Gastroesophageal sphincter (tissue), 4 donors: ENCODE data around the gene NPHS2. TPM values are rescaled to one million over a fixed set of nuclear protein-coding genes. Genes with fewer than 3 reads are reported as not detected.

Experiments used
- ATAC-seq: fragments of 150-250 bp; one replicate; pipeline ENCODE4 v1.9.1; 2016; ENCODE audit warnings: mild to moderate bottlenecking, moderate library complexity
- H3K27ac ChIP-seq, 4 donors: fragments of 200-600 bp; sonication (generic) in 3 of 4; 1 replicate in 3 of 4; 2 replicates in 1 of 4; pipeline ENCODE4 v1.5.1; 2016 to 2019
- H3K27me3 ChIP-seq: fragments of 200-600 bp; sonication (generic); one replicate; pipeline ENCODE4 v1.5.1; 2019
- H3K36me3 ChIP-seq, 2 donors: fragments of 200-600 bp; sonication (generic); one replicate each; pipeline ENCODE4 v1.5.1; 2019; ENCODE audit warnings: control low read depth in 1 of 2
- H3K4me1 ChIP-seq, 3 donors: fragments of 200-600 bp; sonication (generic); 1 replicate in 2 of 3; 2 replicates in 1 of 3; pipeline ENCODE4 v1.5.1; 2016 to 2019; ENCODE audit warnings: control low read depth in 2 of 3
- H3K4me3 ChIP-seq, 2 donors: fragments of 200-600 bp; sonication (generic); one replicate each; pipeline ENCODE4 v1.5.1; 2019; ENCODE audit warnings: mild to moderate bottlenecking in 1 of 2, moderate library complexity in 1 of 2
- H3K9me3 ChIP-seq, 3 donors: fragments of 200-600 bp; sonication (generic); one replicate each; pipeline ENCODE4 v1.5.1; 2017 to 2019; ENCODE audit warnings: control low read depth in 2 of 3
- CTCF ChIP-seq, 4 experiments: fragments of 200-600 bp in 2 of 4; fragments of 450-650 bp in 2 of 4; sonication (generic) in 1 of 4; IDR thresholded peaks; one replicate each; pipeline ENCODE4 v1.5.1; 2017 to 2019; ENCODE audit warnings: antibody characterized with exemption in 4 of 4, mild to moderate bottlenecking in 2 of 4, moderate library complexity in 2 of 4
- EP300 ChIP-seq: sonication (generic); formaldehyde crosslinking; IDR thresholded peaks from one replicate; pipeline ENCODE4 v1.6.1; 2017; ENCODE audit warnings: antibody characterized with exemption, mild to moderate bottlenecking
- POLR2A ChIP-seq, 2 donors: fragments of 450-650 bp; IDR thresholded peaks; one replicate each; pipeline ENCODE4 v1.6.1; 2017; ENCODE audit warnings: antibody characterized with exemption in 2 of 2, mild to moderate bottlenecking in 2 of 2, moderate library complexity in 1 of 2
- POLR2AphosphoS5 ChIP-seq: sonication (generic); formaldehyde crosslinking; IDR thresholded peaks from one replicate; pipeline ENCODE4 v1.6.1; 2017; ENCODE audit warnings: antibody characterized with exemption
- whole genome bisulfite sequencing, 2 donors: methylation state at CpG; one replicate each; pipeline ENCODE4 v1.1.5; 2018; ENCODE audit warnings: low coverage in 1 of 2; 5-methylcytosine and 5-hydroxymethylcytosine counted together
- total RNA-seq, 4 donors: library from RNA; depleted of rRNA; stranded (reverse); fragments of >200 nt; gene quantifications; one replicate each; pipeline ENCODE4 v1.1.0, GENCODE V29; 2016

NPHS2 gene
- total RNA-seq, result not detected

DNA sequence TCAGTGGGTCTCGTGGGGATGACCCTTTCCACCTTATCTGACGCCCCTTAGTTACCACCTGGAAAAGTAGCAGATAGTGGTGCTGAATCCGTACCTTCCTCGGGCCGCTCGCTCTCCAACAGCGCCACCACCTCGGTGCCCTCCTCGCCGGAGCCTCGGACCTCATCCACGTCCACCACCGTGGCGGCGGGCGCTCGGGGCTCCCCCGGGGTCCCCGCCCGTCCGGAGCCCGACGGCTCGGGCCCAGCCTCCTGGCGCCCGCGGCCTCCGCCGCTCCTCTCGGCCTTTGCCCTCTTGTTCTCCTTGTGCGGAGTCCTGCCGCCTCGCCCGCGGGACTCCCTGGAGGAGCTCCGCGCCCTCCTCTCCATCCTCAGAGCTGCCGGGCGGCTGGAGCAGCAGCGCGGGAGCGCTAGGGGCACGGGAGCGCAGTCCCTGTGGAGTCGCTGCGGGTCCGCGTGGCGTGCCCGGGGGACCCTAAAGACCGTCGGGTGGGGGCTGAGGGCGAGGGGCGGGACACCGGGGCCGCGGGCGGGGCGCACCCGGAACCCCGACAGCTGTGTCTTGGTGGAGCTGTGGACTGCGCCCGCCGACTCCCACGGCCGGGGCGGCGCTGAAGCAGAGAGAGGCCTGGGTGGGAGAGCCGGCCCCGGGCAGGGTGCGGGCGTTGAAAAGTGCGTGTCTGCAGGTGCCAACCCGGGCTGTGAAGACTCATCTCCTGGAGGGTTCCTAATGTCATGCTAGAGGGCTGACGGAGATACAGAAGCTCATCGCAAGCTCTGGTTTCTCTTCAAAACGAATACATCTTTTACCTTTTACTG lies at the start of gene NPHS2:
Gene NPHS2 (minus strand): TSS at position 452 of the 818 bp plus-strand sequence. CDS start 84 bp downstream, at position 368.
- peaks cover 80% of the 10 kb centered on the region for H3K27me3 ChIP-seq
- WGBS, 2 donors, result 11 to 15% methylated on average over 4 to 5 of the region's 77 CpGs
- H3K4me3 ChIP-seq, result peak within 1 kb of the TSS in 1 of 2 donors; percentile 25
- ATAC-seq, result no peak
- TF ChIP-seq CTCF (IDR thresholded peaks at IDR 0.05) (no peak), POLR2A (IDR thresholded peaks at IDR 0.05) (no peak), EP300 (no peak), POLR2AphosphoS5 (no peak)
- no peak within 1 kb of the TSS for H3K27ac ChIP-seq
- H3K4me1 ChIP-seq, result peaks cover 0 to 10% (median 5%) of the 10 kb centered on the region in 3 donors
- H3K9me3 ChIP-seq, result no peaks in the 10 kb centered on the region
- H3K36me3 ChIP-seq, result no peaks in the 10 kb centered on the region

DNA sequence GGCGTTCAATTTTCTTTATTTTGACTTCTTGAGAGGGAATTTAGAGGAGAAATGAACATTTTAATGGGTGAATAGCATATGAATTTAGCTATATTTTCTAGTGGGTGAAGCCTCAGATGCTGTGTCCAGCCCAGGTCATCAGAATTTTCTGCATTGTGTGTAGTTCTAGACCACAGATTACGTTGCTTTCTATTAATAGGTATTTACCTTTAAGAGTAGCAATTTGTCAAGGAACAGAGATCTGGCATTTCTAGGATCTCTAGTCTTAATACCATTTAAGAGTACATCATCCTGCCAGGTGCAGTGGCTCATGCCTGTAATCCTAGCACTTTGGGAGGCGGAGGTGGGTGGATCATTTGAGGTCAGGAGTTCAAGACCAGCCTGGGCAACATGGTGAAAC lies 36.6 kb upstream of the NPHS2 start:
- H3K27ac ChIP-seq, result no peak overlapping the region
- 63 to 69% methylated on average over 2 to 3 of the region's 3 CpGs for WGBS, 2 donors
- H3K27me3 ChIP-seq, result peaks cover 17% of the 10 kb centered on the region
- no peaks in the 10 kb centered on the region for H3K36me3 ChIP-seq
- H3K4me3 ChIP-seq, result no peak overlapping the region
- H3K9me3 ChIP-seq, result no peaks in the 10 kb centered on the region
- H3K4me1 ChIP-seq, result no peaks in the 10 kb centered on the region
- ATAC-seq, result no peak
- TF ChIP-seq POLR2AphosphoS5 (no peak), POLR2A (IDR thresholded peaks at IDR 0.05) (no peak), EP300 (no peak), CTCF (IDR thresholded peaks at IDR 0.05) (no peak)

DNA sequence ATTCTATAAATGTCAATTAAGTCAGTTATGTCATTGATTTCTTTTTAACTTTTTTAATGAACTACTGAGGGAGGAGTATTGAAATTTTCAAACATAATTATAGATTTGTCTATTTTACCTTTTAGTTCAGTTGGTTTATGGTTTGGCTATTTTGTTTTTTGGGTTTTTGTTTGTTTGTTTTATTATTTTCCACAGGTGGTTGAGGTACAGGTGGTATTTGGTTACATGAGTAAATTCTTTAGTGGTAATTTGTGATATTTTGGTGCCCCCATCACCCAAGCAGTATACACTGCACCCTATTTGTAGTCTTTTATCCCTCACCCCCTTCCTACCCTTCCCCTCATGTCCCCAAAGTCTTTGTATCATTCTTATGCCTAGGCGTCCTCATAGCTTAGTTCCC lies 25.3 kb upstream of the NPHS2 start:
- 56 to 94% methylated on average over 1 of the region's 1 CpG for WGBS, 2 donors

GRCh38 chr1:179599623-179600249 lies 24.0 kb upstream of the NPHS2 start:
- H3K4me1 ChIP-seq, result no peaks in the 10 kb centered on the region
- no peak overlapping the region for H3K27ac ChIP-seq
- H3K27me3 ChIP-seq, result peaks cover 14% of the 10 kb centered on the region
- TF ChIP-seq POLR2A (IDR thresholded peaks at IDR 0.05), result no peak
- TF ChIP-seq EP300, result no peak
- peak in 2 of 4 experiments; percentile 28 to 31 for TF ChIP-seq CTCF (IDR thresholded peaks at IDR 0.05)
- TF ChIP-seq POLR2AphosphoS5, result no peak
- H3K4me3 ChIP-seq, result no peak overlapping the region
- ATAC-seq, result no peak
- H3K9me3 ChIP-seq, result peaks cover 0 to 7% (median 0%) of the 10 kb centered on the region in 3 donors
- H3K36me3 ChIP-seq, result no peaks in the 10 kb centered on the region

More for the DNA sequence above, 25.3 kb upstream of the NPHS2 start:
- Histone ChIP-seq H3K36me3 (no peaks in the 10 kb centered on the region), H3K27ac (no peak overlapping the region), H3K4me3 (no peak overlapping the region), H3K4me1 (no peaks in the 10 kb centered on the region), H3K9me3 (peaks cover 0 to 7% (median 0%) of the 10 kb centered on the region in 3 donors), H3K27me3 (peaks cover 10% of the 10 kb centered on the region)
- TF ChIP-seq EP300 (no peak), POLR2AphosphoS5 (no peak)
- no peak for ATAC-seq

GRCh38 chr1:179598631-179599030 lies 22.9 kb upstream of the NPHS2 start:
- no peak for ATAC-seq
- H3K27ac ChIP-seq, result no peak overlapping the region
- H3K9me3 ChIP-seq, result peaks cover 0 to 7% (median 0%) of the 10 kb centered on the region in 3 donors
- H3K4me1 ChIP-seq, result no peaks in the 10 kb centered on the region
- H3K4me3 ChIP-seq, result no peak overlapping the region
- 57 to 63% methylated on average over 1 of the region's 1 CpG for WGBS, 2 donors
- no peaks in the 10 kb centered on the region for H3K36me3 ChIP-seq
- TF ChIP-seq POLR2AphosphoS5 (no peak), EP300 (no peak), POLR2A (IDR thresholded peaks at IDR 0.05) (no peak), CTCF (IDR thresholded peaks at IDR 0.05) (no peak)
- H3K27me3 ChIP-seq, result peaks cover 18% of the 10 kb centered on the region
